Stimulated activated CD4-positive, alpha-beta T cell treated with anti-CD3 and anti-CD28 coated beads, Interleukin-12 subunit alpha, Interleukin-12 subunit beta, amount 100 ng/mL, for 24 hours (primary cell): ENCODE measurements around the gene TNFAIP8.
"Not testable (repeated sequence)": the region's sequence is repeated elsewhere in the genome, so short reads cannot be mapped to it uniquely, and the experiment has no call there.

Experiments
- DNase-seq, 2 experiments: peaks; one replicate each; pipeline ENCODE4 v3.0.0-alpha.2; 2020; ENCODE audit warnings: low read depth in 2 of 2

TNFAIP8 gene

GRCh38 chr5:119418606-119419100 is 62.8 kb downstream of the TNFAIP8 start:
- no peak for DNase-seq

DNA sequence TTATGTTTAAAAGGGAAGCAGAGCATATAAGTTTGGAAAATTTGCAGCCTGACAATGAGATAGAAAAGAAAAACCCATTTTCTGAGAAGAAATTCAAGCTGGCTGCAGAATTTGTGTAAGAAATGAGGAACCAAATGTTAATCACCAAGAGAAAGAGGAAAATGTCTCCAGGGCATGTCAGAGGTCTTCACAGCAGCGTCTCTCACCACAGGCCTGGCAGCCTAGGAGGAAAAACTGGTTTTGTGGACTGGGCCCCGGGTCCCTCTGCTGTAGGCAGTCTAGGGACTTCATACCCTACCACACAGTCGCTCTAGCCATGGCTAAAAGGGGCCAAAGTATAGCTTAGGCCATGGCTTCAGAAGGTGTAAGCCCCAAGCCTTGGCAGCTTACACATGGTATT is 64.3 kb downstream of the TNFAIP8 start:
- DNase-seq: no peak

GRCh38 chr5:119426057-119426456 is 70.2 kb downstream of the TNFAIP8 start:
- no peak for DNase-seq

DNA sequence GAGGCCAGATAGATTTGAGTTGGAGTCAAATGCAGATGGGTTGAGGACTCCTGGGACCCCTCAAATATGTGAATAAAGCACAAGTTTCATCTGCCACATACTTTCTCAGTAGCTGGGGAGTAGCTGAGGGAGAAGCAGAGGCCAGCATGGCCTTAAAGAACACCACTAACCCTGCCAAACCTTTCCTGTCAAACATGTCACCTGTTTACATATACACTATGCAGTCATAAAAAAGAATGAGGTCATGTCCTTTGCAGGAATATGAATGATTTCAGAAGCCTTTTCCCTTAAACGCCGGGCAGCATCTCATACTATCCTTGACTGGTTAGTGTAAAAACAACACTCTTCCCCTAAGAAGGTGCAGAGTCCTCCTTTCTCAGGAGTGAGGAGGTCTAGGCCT is 71.2 kb downstream of the TNFAIP8 start:
- no peak for DNase-seq

DNA sequence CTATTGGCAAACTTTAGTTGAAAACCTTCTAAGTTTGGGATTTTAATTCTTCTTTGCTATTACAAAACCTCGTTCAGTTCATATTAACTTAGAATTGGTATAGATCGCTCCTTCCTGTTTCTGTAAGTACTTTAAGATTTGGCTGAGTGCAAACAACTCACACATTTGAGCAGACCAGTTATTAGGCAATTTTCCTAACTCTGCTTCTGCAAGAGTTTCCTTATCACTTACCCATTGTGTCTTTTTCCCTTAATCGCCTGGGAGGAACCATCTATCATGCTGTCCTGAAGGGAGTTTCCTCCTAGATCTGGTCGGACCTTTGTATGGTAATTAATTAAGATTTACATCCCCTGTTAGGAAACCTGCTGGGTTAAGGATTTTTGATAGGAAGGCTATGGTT is 71.8 kb downstream of the TNFAIP8 start:
- DNase-seq: not testable (repeated sequence)

GRCh38 chr5:119428166-119428565 is 72.3 kb downstream of the TNFAIP8 start:
- DNase-seq: not testable (repeated sequence)

GRCh38 chr5:119428574-119428973 is 72.8 kb downstream of the TNFAIP8 start:
- DNase-seq: not testable (repeated sequence)

DNA sequence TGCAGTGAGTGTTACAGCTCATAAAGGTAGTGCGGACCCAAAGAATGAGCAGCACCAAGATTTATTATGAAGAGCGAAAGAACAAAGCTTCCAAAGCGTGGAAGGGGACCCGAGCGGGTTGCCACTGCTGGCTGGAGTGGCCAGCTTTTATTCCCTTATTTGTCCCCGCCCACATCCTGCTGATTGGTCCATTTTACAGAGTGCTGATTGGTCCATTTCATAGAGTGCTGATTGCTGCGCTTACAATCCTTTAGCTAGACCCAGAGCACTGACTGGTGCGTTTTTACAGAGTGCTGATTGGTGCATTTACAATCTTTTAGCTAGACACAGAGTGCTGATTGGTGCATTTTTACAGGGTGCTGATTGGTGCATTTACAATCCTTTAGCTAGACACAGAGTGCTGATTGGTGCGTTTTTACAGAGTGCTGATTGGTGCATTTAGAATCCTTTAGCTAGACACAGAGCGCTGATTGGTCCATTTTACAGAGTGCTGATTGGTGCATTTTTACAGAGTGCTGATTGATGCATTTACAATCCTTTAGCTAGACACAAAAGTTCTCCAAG is 76.9 kb downstream of the TNFAIP8 start:
- DNase-seq: not testable (repeated sequence)

- DNase-seq: peak; percentile 47 to 66
Observed at GRCh38 chr5:119435436-119436132, 79.8 kb downstream of the TNFAIP8 start.

GRCh38 chr5:119437785-119438586 is 82.2 kb downstream of the TNFAIP8 start:
- DNase-seq: not testable (repeated sequence)

DNA sequence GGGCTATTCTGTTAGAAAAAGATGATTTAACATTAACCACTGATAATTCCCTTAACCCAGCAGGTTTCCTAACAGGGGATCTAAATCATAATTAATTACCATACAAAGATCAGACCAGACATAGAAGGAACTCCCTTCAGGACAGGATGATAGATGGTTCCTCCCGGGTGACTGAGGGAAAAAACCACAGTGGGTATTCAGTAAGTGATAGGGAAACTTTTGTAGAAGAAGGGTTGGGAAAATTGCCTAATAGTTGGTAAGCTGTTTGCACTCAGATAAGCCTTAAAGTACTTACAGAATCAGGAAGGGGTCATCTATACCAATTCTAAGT is 82.7 kb downstream of the TNFAIP8 start:
- DNase-seq: not testable (repeated sequence)

DNA sequence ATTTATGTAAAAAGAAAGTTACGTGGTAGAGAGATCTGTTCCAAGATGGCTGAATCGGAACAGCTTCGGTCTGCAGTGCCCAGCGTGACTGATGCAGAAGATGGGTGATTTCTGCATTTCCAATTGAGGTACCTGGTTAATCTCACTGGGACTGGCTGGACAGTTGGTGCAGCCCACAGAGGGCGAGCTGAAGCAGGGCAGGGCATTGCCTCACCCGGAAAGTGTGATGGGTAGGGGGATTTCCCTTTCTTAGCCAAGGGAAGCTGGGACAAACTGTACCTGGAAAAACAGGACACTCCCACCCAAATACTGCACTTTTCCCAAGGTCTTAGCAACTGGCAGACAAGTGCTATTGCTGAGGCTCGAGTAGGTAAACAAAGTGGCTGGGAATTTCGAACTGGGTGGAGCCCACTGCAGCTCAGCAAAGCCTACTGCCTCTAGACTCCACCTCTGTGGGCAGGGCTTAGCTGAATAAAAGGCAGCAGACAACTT is 83.4 kb downstream of the TNFAIP8 start:
- DNase-seq: no peak

GRCh38 chr5:119439632-119440031 is 83.8 kb downstream of the TNFAIP8 start:
- DNase-seq: not testable (repeated sequence)

- not testable (repeated sequence) for DNase-seq
Observed at GRCh38 chr5:119444643-119445042, 88.8 kb downstream of the TNFAIP8 start.

DNA sequence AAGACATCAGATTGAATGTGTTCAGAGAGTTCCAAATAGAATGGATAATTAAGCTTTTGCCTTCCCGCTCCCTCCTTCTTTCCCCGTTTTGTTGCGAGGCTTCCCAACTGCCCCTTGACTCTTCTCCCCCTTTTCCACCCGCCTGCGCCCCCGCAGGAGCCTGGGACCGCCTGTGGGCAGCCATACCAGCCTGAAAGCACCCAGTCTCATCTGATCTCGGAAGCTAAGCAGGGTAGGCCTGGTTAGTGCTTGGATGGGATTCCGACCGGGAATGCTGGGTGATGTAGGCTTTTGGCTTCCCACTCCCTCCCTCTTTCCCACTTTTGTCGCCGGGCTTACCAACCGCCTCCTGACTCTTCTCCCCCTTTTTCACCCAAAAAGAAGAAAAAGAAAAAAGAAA is 89.7 kb downstream of the TNFAIP8 start:
- DNase-seq: no peak
